Measurements from ENCODE around the gene EFCAB8. TPM values are rescaled to one million over a fixed set of nuclear protein-coding genes. Genes with fewer than 3 reads are reported as not detected.

EFCAB8 gene
- total and polyA plus RNA-seq, 4 donors: 0.25 TPM; not detected in 3

- no peak for TF ChIP-seq ZBTB33 (IDR thresholded peaks at IDR 0.05)
- no peak for TF ChIP-seq ATF3 (IDR thresholded peaks at IDR 0.05)
- TF ChIP-seq EGR1 (IDR thresholded peaks at IDR 0.05; ENCODE audit: low read depth in 2 of 2): no peak
- TF ChIP-seq TAF1 (conservative IDR thresholded peaks at IDR 0.05): no peak
These were observed 35.6 kb upstream of the EFCAB8 start (continued) for GRCh38 chr20:32823078-32823477.

GRCh38 chr20:32823737-32824588 lies 34.8 kb upstream of the EFCAB8 start:
- H3K27me3 ChIP-seq (ENCODE audit: control insufficient read depth in 4 of 4, insufficient read depth in 4 of 4, low read length in 3 of 4): no peaks in the 10 kb centered on the region
- no peak overlapping the region for H3K4me3 ChIP-seq (ENCODE audit: low read depth in 1 of 3, low read length in 3 of 3)
- H3K4me1 ChIP-seq (ENCODE audit: control insufficient read depth in 4 of 4, insufficient read depth in 4 of 4, low read length in 3 of 4): peaks cover 4 to 15% (median 12%) of the 10 kb centered on the region in 4 donors
- 83% methylated on average over 7 of the region's 7 CpGs for WGBS
- no peaks in the 10 kb centered on the region for H3K9me3 ChIP-seq (ENCODE audit: control insufficient read depth in 4 of 4, low read length in 3 of 4)
- no peak overlapping the region for H3K27ac ChIP-seq (ENCODE audit: low read depth in 1 of 2, low read length in 2 of 2)
- no peak overlapping the region for H3K9ac ChIP-seq (ENCODE audit: low read depth in 1 of 2, low read length in 2 of 2)
- TF ChIP-seq SP1 (IDR thresholded peaks at IDR 0.05): no peak
- TF ChIP-seq HNF4G (IDR thresholded peaks at IDR 0.05): no peak
- peaks cover 1 to 9% (median 8%) of the 10 kb centered on the region in 4 donors for H3K36me3 ChIP-seq (ENCODE audit: control insufficient read depth in 4 of 4, insufficient read depth in 3 of 4, low read depth in 1 of 4, low read length in 3 of 4)
- no peak for DNase-seq (ENCODE audit: low spot score)

- no peak overlapping the region for H3K4me3 ChIP-seq (ENCODE audit: low read depth in 1 of 3, low read length in 3 of 3)
- peak in 1 of 2 donors; percentile 37 for TF ChIP-seq RXRA (IDR thresholded peaks at IDR 0.05)
- TF ChIP-seq JUND (IDR thresholded peaks at IDR 0.05): peak in 1 of 2 donors; percentile 18
- TF ChIP-seq ATF3 (IDR thresholded peaks at IDR 0.05): no peak
- H3K36me3 ChIP-seq (ENCODE audit: control insufficient read depth in 4 of 4, insufficient read depth in 3 of 4, low read depth in 1 of 4, low read length in 3 of 4): peaks cover 4 to 17% (median 10%) of the 10 kb centered on the region in 4 donors
- peaks cover 0 to 2% (median 0%) of the 10 kb centered on the region in 4 donors for H3K4me1 ChIP-seq (ENCODE audit: control insufficient read depth in 4 of 4, insufficient read depth in 4 of 4, low read length in 3 of 4)
- no peak overlapping the region for H3K27ac ChIP-seq (ENCODE audit: low read depth in 1 of 2, low read length in 2 of 2)
- no peak overlapping the region for H3K9ac ChIP-seq (ENCODE audit: low read depth in 1 of 2, low read length in 2 of 2)
- 93% methylated on average over 4 of the region's 4 CpGs for WGBS
- H3K27me3 ChIP-seq (ENCODE audit: control insufficient read depth in 4 of 4, insufficient read depth in 4 of 4, low read length in 3 of 4): no peaks in the 10 kb centered on the region
- H3K9me3 ChIP-seq (ENCODE audit: control insufficient read depth in 4 of 4, low read length in 3 of 4): no peaks in the 10 kb centered on the region
- no peak for DNase-seq (ENCODE audit: low spot score)
These were observed 30.6 kb upstream of the EFCAB8 start for GRCh38 chr20:32828029-32828680.

GRCh38 chr20:32829311-32830005 lies 29.3 kb upstream of the EFCAB8 start:
- 91% methylated on average over 3 of the region's 3 CpGs for WGBS
- H3K4me1 ChIP-seq (ENCODE audit: control insufficient read depth in 4 of 4, insufficient read depth in 4 of 4, low read length in 3 of 4): peaks cover 0 to 2% (median 0%) of the 10 kb centered on the region in 4 donors
- no peak for DNase-seq (ENCODE audit: low spot score)
- H3K9ac ChIP-seq (ENCODE audit: low read depth in 1 of 2, low read length in 2 of 2): peak overlapping the region in 1 of 2 donors; percentile 25
- no peak overlapping the region for H3K27ac ChIP-seq (ENCODE audit: low read depth in 1 of 2, low read length in 2 of 2)
- no peaks in the 10 kb centered on the region for H3K27me3 ChIP-seq (ENCODE audit: control insufficient read depth in 4 of 4, insufficient read depth in 4 of 4, low read length in 3 of 4)
- H3K36me3 ChIP-seq (ENCODE audit: control insufficient read depth in 4 of 4, insufficient read depth in 3 of 4, low read depth in 1 of 4, low read length in 3 of 4): peaks cover 4 to 23% (median 12%) of the 10 kb centered on the region in 4 donors
- no peak overlapping the region for H3K4me3 ChIP-seq (ENCODE audit: low read depth in 1 of 3, low read length in 3 of 3)
- no peaks in the 10 kb centered on the region for H3K9me3 ChIP-seq (ENCODE audit: control insufficient read depth in 4 of 4, low read length in 3 of 4)
- TF ChIP-seq HNF4A (conservative IDR thresholded peaks at IDR 0.05) (no peak), ZBTB33 (IDR thresholded peaks at IDR 0.05) (no peak), JUND (IDR thresholded peaks at IDR 0.05) (no peak), YY1 (IDR thresholded peaks at IDR 0.05) (no peak), TAF1 (conservative IDR thresholded peaks at IDR 0.05) (no peak), HNF4G (IDR thresholded peaks at IDR 0.05) (no peak), CTCF (IDR thresholded peaks at IDR 0.05; ENCODE audit: low read depth, low read length, missing input control) (no peak), RAD21 (IDR thresholded peaks at IDR 0.05) (no peak), ATF3 (IDR thresholded peaks at IDR 0.05) (no peak), NR2F2 (IDR thresholded peaks at IDR 0.05) (no peak), RXRA (IDR thresholded peaks at IDR 0.05) (no peak)

All from liver (tissue), 9 donors.